SK-N-SH (cell line): ENCODE results near the gene PIGL.

Source experiments
- EP300 ChIP-seq, 2 experiments: IDR thresholded peaks; 2 replicates each; pipeline versions ENCODE4 v1.4.0 to v1.6.1; 2012; ENCODE audit warnings: borderline replicate concordance in 1 of 2, low read depth in 1 of 2, low read length in 1 of 2
- GABPA ChIP-seq: IDR thresholded peaks from 2 replicates; pipeline ENCODE4 v1.4.0; 2012; ENCODE audit warnings: low read depth, mild to moderate bottlenecking
- MEF2A ChIP-seq: IDR thresholded peaks from 2 replicates; pipeline ENCODE4 v1.4.0; 2012; ENCODE audit warnings: low read depth, borderline replicate concordance
- MXI1 ChIP-seq: IDR thresholded peaks from 2 replicates; pipeline ENCODE4 v1.6.1; 2012; ENCODE audit warnings: mild to moderate bottlenecking, low read depth, low read length, improper control_type of control experiment
- NRF1 ChIP-seq: IDR thresholded peaks from 2 replicates; pipeline ENCODE4 v1.6.1; 2012; ENCODE audit warnings: low read depth, mild to moderate bottlenecking, low read length
- POLR2AphosphoS5 ChIP-seq: IDR thresholded peaks from 2 replicates; pipeline ENCODE4 v1.6.1; 2012; ENCODE audit warnings: low read depth, low read length
- RFX5 ChIP-seq: IDR thresholded peaks from 2 replicates; pipeline ENCODE4 v1.6.1; 2012; ENCODE audit warnings: mild to moderate bottlenecking, improper control_type of control experiment, low read length
- SIN3A ChIP-seq: IDR thresholded peaks from 2 replicates; pipeline ENCODE4 v1.6.1; 2012; ENCODE audit warnings: low read depth, mild to moderate bottlenecking, low read length, moderate library complexity, borderline replicate concordance
- SMC3 ChIP-seq: IDR thresholded peaks from 2 replicates; pipeline ENCODE4 v1.6.1; 2012; ENCODE audit warnings: low read depth, low read length, improper control_type of control experiment
- TAF1 ChIP-seq: IDR thresholded peaks from 2 replicates; pipeline ENCODE4 v1.6.1; 2012; ENCODE audit warnings: low read depth, mild to moderate bottlenecking, low read length, moderate library complexity, borderline replicate concordance
- TEAD4 ChIP-seq: IDR thresholded peaks from 2 replicates; pipeline ENCODE4 v1.4.0; 2012; ENCODE audit warnings: mild to moderate bottlenecking, borderline replicate concordance; ENCODE audit not compliant: insufficient read depth
- TF ChIP-seq, protein P1 (sequence below): fragments of 200-600 bp; sonication (generic); IDR thresholded peaks from 2 replicates; pipeline ENCODE4 v1.6.1; 2017; ENCODE audit warnings: antibody characterized with exemption, mild to moderate bottlenecking, moderate library complexity
- TF ChIP-seq, protein P2 (sequence below): IDR thresholded peaks from 2 replicates; pipeline ENCODE4 v1.4.0; 2012; ENCODE audit warnings: low read depth, borderline replicate concordance

DNA sequence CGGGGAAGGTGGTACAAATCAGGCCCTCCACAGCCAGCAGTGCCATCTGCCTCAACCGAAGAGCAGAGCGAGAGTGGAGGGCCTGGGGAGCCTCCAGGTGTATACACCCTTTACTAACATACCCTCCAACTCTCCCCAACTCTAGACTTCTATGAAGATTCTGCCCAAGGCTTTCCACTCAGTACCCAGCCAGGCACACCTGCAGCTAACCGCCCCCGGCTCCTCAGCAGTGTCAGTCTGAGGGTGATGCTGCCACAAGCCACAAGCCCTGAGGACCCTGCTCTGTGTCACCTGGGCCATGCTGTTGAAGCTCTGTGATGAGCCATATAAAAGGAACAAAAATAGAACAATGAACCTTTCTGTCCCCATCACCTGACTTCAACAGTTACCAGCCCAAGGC is 132.4 kb downstream of the PIGL start:
- TF ChIP-seq TEAD4 (no peak), POLR2AphosphoS5 (no peak), SMC3 (no peak), MEF2A (no peak), EP300 (IDR thresholded peaks at IDR 0.05; ENCODE audit: borderline replicate concordance in 1 of 2, low read depth in 1 of 2, low read length in 1 of 2) (no peak), SIN3A (no peak), GABPA (no peak), MXI1 (no peak), TAF1 (no peak), NRF1 (no peak), RFX5 (no peak)
- TF ChIP-seq, protein P1, sequence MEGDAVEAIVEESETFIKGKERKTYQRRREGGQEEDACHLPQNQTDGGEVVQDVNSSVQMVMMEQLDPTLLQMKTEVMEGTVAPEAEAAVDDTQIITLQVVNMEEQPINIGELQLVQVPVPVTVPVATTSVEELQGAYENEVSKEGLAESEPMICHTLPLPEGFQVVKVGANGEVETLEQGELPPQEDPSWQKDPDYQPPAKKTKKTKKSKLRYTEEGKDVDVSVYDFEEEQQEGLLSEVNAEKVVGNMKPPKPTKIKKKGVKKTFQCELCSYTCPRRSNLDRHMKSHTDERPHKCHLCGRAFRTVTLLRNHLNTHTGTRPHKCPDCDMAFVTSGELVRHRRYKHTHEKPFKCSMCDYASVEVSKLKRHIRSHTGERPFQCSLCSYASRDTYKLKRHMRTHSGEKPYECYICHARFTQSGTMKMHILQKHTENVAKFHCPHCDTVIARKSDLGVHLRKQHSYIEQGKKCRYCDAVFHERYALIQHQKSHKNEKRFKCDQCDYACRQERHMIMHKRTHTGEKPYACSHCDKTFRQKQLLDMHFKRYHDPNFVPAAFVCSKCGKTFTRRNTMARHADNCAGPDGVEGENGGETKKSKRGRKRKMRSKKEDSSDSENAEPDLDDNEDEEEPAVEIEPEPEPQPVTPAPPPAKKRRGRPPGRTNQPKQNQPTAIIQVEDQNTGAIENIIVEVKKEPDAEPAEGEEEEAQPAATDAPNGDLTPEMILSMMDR = no peak
- TF ChIP-seq, protein P2, sequence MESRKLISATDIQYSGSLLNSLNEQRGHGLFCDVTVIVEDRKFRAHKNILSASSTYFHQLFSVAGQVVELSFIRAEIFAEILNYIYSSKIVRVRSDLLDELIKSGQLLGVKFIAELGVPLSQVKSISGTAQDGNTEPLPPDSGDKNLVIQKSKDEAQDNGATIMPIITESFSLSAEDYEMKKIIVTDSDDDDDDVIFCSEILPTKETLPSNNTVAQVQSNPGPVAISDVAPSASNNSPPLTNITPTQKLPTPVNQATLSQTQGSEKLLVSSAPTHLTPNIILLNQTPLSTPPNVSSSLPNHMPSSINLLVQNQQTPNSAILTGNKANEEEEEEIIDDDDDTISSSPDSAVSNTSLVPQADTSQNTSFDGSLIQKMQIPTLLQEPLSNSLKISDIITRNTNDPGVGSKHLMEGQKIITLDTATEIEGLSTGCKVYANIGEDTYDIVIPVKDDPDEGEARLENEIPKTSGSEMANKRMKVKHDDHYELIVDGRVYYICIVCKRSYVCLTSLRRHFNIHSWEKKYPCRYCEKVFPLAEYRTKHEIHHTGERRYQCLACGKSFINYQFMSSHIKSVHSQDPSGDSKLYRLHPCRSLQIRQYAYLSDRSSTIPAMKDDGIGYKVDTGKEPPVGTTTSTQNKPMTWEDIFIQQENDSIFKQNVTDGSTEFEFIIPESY = no peak
